ENCODE data around the gene SNX8. TPM values are rescaled to one million over a fixed set of nuclear protein-coding genes. Genes with fewer than 3 reads are reported as not detected.

The SNX8 gene, protein sequence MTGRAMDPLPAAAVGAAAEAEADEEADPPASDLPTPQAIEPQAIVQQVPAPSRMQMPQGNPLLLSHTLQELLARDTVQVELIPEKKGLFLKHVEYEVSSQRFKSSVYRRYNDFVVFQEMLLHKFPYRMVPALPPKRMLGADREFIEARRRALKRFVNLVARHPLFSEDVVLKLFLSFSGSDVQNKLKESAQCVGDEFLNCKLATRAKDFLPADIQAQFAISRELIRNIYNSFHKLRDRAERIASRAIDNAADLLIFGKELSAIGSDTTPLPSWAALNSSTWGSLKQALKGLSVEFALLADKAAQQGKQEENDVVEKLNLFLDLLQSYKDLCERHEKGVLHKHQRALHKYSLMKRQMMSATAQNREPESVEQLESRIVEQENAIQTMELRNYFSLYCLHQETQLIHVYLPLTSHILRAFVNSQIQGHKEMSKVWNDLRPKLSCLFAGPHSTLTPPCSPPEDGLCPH
- 10 to 100 TPM; 37.1 to 42.4 TPM for total RNA-seq

DNA sequence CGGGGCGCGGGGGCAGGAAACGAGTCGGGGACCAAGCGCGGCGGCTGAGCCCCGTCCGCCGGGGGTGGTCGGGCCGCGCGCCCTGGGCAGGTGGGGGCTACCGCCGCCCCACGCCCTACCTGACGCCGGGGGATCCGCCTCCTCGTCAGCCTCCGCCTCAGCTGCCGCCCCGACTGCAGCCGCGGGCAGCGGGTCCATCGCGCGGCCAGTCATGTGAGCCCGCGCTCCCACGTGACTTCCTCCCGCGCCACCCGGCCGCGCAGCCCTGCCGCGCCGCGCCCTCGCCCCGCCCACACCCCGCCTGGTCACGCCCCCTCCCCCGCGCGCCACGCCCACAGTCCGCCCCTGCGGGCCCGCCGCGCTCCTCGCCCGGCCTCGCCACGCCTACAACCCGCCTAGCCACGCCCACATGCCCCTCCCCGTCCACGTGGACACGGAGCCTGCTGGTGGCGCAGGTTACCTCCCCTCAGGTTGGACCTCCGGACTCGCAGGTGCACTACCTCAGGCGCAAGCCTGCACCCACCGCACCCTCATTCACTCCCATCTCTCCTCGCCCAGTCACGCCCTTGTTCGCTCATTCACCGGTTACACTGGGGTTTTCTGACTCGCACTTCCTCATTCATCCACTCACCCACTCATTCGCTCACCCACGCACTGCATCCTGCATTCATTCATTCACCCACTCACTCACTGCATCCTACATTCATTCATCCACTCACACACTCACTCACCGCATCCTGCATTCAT lies at the start of gene SNX8:
Gene SNX8 (minus strand): TSS at position 233 of the 747 bp plus-strand sequence. CDS start 20 bp downstream, at position 213.
- DNase-seq (peak; percentile 97), ATAC-seq (peak; percentile 89)
- POLR2A ChIA-PET: no interaction called here
- Mint-ChIP-seq H3K27me3 (no peaks in the 10 kb centered on the region), H3K36me3 (ENCODE audit: low read depth) (no peaks in the 10 kb centered on the region), H3K4me1 (peaks cover 8% of the 10 kb centered on the region), H3K27ac (peak within 1 kb of the TSS; percentile 62), H3K4me3 (no peak within 1 kb of the TSS), H3K9me3 (ENCODE audit: low read depth) (no peaks in the 10 kb centered on the region)
- intact Hi-C loops (cut with DNase I, micrococcal nuclease): loop anchor here (1.0 to 5.0 kb wide), 17 partner anchors 40 to 1272 kb away; partner anchors contain the start of genes EIF3B (in 2 of the 2), TTYH3 (in 2 of the 2), BRAT1 (in 1 of the 2) and CHST12 (in 1 of the 2)
- CTCF ChIA-PET: no interaction called here

DNA sequence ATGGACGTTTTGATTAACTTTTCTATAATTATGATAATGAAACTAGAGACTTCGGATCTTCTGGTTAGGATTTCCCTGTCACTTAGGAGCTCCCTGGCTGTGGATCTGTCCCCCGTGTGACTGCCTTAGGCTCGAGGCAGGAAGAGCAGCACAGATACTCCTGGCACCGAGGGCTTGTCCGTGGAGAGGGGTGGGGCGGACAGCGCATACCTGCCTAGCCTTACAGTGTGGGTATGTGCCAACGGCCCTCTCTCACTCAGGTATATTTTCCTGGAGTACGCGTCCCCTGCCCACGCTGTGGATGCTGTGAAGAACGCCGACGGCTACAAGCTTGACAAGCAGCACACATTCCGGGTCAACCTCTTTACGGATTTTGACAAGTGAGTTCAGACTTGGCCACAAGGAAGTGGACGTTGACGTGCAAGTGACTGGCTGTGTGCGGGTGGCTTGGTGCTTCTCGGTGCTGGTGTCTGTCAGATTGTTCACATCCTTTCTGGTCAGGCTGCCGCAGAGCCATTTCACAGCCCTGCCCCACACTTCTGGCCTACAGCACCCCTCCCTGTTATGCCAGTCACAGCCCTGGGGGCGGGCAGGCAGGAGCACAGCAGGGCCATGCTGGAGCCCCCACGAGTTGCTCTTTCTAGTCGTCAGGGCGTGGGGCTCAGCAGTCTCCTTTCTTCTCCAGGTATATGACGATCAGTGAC lies 48.3 kb upstream of the SNX8 start:
- Mint-ChIP-seq H3K9me3 (ENCODE audit: low read depth) (no peaks in the 10 kb centered on the region), H3K4me1 (peaks cover 27% of the 10 kb centered on the region), H3K27me3 (no peaks in the 10 kb centered on the region), H3K27ac (no peak overlapping the region), H3K4me3 (no peak overlapping the region), H3K36me3 (ENCODE audit: low read depth) (peaks cover 67% of the 10 kb centered on the region)
- intact Hi-C loops (cut with DNase I, micrococcal nuclease): no loop called here
- no peak for DNase-seq
- CTCF ChIA-PET: interaction anchor here (0.6 kb wide), 1 partner anchor 1871 kb away, joined by 3 read pairs; no protein-coding TSS in a partner anchor
- ATAC-seq: no peak
- POLR2A ChIA-PET: no interaction called here

DNA sequence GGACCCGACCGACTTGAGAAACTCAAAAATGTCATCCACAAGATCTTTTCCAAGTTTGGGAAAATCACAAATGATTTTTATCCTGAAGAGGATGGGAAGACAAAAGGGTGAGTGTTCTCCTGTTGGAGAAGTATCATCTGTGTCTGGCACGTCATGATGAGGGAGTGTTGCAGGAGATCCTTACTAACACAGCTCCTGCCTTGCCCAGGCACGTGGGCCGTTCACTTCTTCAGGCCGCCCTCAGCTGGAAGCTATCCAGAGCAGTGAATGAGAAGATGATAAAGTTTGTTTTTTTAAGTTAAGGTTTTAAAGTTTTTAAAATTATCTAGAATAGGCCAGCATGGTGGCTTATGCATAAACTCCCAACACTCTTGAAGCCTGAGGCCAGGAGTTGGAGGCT lies 46.6 kb upstream of the SNX8 start:
- Mint-ChIP-seq H3K4me1 (peaks cover 39% of the 10 kb centered on the region), H3K27me3 (no peaks in the 10 kb centered on the region), H3K36me3 (ENCODE audit: low read depth) (peaks cover 65% of the 10 kb centered on the region), H3K27ac (no peak overlapping the region), H3K9me3 (ENCODE audit: low read depth) (no peaks in the 10 kb centered on the region), H3K4me3 (no peak overlapping the region)
- CTCF ChIA-PET: interaction anchor here (0.9 kb wide), 1 partner anchor 13 kb away, joined by 4 read pairs; no protein-coding TSS in a partner anchor
- DNase-seq: no peak
- no peak for ATAC-seq
- POLR2A ChIA-PET: interaction anchor here (0.7 to 0.9 kb wide), 2 partner anchors 47 to 119 kb away, joined by 3 to 4 read pairs; partner anchors contain the start of genes MRM2 and NUDT1
- intact Hi-C loops (cut with DNase I, micrococcal nuclease): no loop called here

DNA sequence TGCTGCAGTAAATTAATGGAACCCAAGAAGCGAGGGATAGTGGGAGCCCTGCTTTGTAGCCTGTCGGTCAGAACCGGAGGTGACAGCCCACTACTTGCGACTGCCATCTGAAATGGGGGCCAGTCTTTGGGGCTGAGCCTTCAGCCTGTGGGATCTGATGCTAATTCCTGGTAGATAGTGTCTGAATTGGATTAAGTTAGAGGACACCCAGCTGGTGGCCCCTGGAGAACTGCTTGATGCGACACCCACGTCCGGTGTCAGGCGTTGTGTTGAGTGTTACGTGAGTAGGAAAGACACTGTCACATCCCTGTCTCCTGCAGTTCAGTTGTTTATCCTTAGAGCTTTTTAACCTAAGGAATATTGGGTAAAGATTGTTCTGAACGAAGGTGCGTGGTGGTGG lies 45.4 kb upstream of the SNX8 start:
- no peaks in the 10 kb centered on the region for H3K27me3 Mint-ChIP-seq
- ChIA-PET POLR2A (interaction anchor here (1.9 kb wide), 1 partner anchor 9 kb away, joined by 10 read pairs; no protein-coding TSS in a partner anchor), CTCF (no interaction called here)
- DNase-seq (no peak), ATAC-seq (no peak)
- no peaks in the 10 kb centered on the region for H3K9me3 Mint-ChIP-seq (ENCODE audit: low read depth)
- peaks cover 60% of the 10 kb centered on the region for H3K36me3 Mint-ChIP-seq (ENCODE audit: low read depth)
- H3K4me1 Mint-ChIP-seq: peaks cover 42% of the 10 kb centered on the region
- no peak overlapping the region for H3K4me3 Mint-ChIP-seq
- intact Hi-C loops (cut with DNase I, micrococcal nuclease): no loop called here
- no peak overlapping the region for H3K27ac Mint-ChIP-seq

- CTCF ChIA-PET: no interaction called here
- intact Hi-C loops (cut with DNase I, micrococcal nuclease): no loop called here
- Mint-ChIP-seq H3K4me3 (no peak overlapping the region), H3K27me3 (no peaks in the 10 kb centered on the region), H3K36me3 (ENCODE audit: low read depth) (peaks cover 56% of the 10 kb centered on the region), H3K9me3 (ENCODE audit: low read depth) (no peaks in the 10 kb centered on the region), H3K27ac (no peak overlapping the region), H3K4me1 (peaks cover 42% of the 10 kb centered on the region)
- POLR2A ChIA-PET: interaction anchor here (0.6 to 1.9 kb wide), 2 partner anchors 10 to 47 kb away, joined by 4 to 10 read pairs; no protein-coding TSS in a partner anchor
- ATAC-seq: no peak
- DNase-seq: no peak
These were observed 44.8 kb upstream of the SNX8 start for GRCh38 chr7:2358968-2359527.

DNA sequence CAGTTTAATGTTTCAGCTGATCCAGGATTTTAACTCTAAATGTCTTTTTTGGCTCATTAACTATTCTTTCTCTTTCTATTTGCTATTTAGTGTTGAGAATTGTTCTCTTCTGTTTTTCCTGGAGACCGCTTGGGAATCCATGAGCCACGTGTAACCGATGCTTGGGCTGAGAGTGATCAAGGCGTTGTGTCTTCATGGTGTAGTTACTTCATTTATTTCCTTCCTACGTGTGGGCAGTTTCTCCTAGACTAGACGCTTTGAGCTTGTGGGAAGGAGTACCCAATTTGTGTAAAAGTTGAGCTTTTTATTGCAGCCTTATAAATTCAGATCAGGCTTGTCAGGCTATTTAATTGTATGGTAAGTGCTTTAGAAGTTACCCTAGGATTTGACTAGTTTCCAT lies 43.3 kb upstream of the SNX8 start:
- peak overlapping the region; percentile 86 for H3K4me3 Mint-ChIP-seq

GRCh38 chr7:2357165-2357564 lies 42.9 kb upstream of the SNX8 start:
- Mint-ChIP-seq H3K27ac (peak overlapping the region; percentile 29), H3K9me3 (ENCODE audit: low read depth) (no peaks in the 10 kb centered on the region), H3K27me3 (no peaks in the 10 kb centered on the region), H3K4me3 (peak overlapping the region; percentile 86), H3K4me1 (peaks cover 51% of the 10 kb centered on the region), H3K36me3 (ENCODE audit: low read depth) (peaks cover 44% of the 10 kb centered on the region)
- ChIA-PET POLR2A (interaction anchor here (0.6 kb wide), 1 partner anchor 23 kb away, joined by 10 read pairs; no protein-coding TSS in a partner anchor), CTCF (interaction anchor here (0.9 kb wide), 1 partner anchor 9 kb away, joined by 3 read pairs; no protein-coding TSS in a partner anchor)
- ATAC-seq (no peak), DNase-seq (no peak)
- intact Hi-C loops (cut with DNase I, micrococcal nuclease): no loop called here

More for the DNA sequence above, 43.3 kb upstream of the SNX8 start:
- DNase-seq: no peak
- peaks cover 48% of the 10 kb centered on the region for H3K4me1 Mint-ChIP-seq
- H3K27ac Mint-ChIP-seq: peak overlapping the region; percentile 28
- ChIA-PET CTCF (interaction anchor here (0.9 kb wide), 1 partner anchor 10 kb away, joined by 3 read pairs; no protein-coding TSS in a partner anchor), POLR2A (interaction anchor here (0.6 to 1.9 kb wide), 4 partner anchors 9 to 45 kb away, joined by 3 to 10 read pairs (median 7); no protein-coding TSS in a partner anchor)
- intact Hi-C loops (cut with DNase I, micrococcal nuclease): no loop called here
- no peaks in the 10 kb centered on the region for H3K9me3 Mint-ChIP-seq (ENCODE audit: low read depth)
- no peak for ATAC-seq
- no peaks in the 10 kb centered on the region for H3K27me3 Mint-ChIP-seq
- H3K36me3 Mint-ChIP-seq (ENCODE audit: low read depth): peaks cover 46% of the 10 kb centered on the region

DNA sequence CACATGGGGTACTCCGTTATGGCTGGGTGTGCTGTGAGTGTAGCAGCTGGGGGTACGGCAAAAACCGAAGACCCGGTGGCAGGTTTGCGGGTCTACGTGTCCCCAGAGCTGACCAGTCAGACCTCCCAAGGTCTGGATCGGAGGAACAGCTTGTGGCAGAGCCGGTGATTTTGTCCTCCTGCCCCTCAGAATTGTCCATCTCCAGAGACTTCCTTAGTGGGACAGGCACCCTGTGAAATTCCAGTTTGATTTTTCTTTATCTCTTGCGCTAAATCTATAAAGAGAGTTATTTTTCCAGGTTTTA lies 41.4 kb upstream of the SNX8 start:
- H3K36me3 Mint-ChIP-seq (ENCODE audit: low read depth): peaks cover 43% of the 10 kb centered on the region
- ChIA-PET CTCF (interaction anchor here (0.6 to 1.8 kb wide), 6 partner anchors 9 to 256 kb away, joined by 3 to 15 read pairs (median 3); no protein-coding TSS in a partner anchor), POLR2A (interaction anchor here (1.1 kb wide), 1 partner anchor 47 kb away, joined by 4 read pairs; the partner anchor contains the start of gene CHST12)
- H3K27ac Mint-ChIP-seq: peak overlapping the region; percentile 87
- no peaks in the 10 kb centered on the region for H3K9me3 Mint-ChIP-seq (ENCODE audit: low read depth)
- DNase-seq (no peak), ATAC-seq (no peak)
- intact Hi-C loops (cut with DNase I, micrococcal nuclease): loop anchor here (2.0 kb wide), 2 partner anchors 41 to 785 kb away; partner anchors contain the start of genes PSMG3 (in 1 of the 2) and SNX8 (in 1 of the 2)
- peak overlapping the region; percentile 86 for H3K4me3 Mint-ChIP-seq
- peaks cover 50% of the 10 kb centered on the region for H3K4me1 Mint-ChIP-seq
- no peaks in the 10 kb centered on the region for H3K27me3 Mint-ChIP-seq

GRCh38 chr7:2354939-2355704 lies 40.9 kb upstream of the SNX8 start:
- Mint-ChIP-seq H3K36me3 (ENCODE audit: low read depth) (peaks cover 37% of the 10 kb centered on the region), H3K27ac (peak overlapping the region; percentile 99), H3K9me3 (ENCODE audit: low read depth) (no peaks in the 10 kb centered on the region), H3K4me1 (peaks cover 44% of the 10 kb centered on the region), H3K4me3 (peak overlapping the region; percentile 86), H3K27me3 (no peaks in the 10 kb centered on the region)
- ATAC-seq (peak; percentile 6), DNase-seq (peak; percentile 41)
- ChIA-PET POLR2A (interaction anchor here (1.1 to 1.5 kb wide), 2 partner anchors 19 to 48 kb away, joined by 3 to 4 read pairs; partner anchors contain the start of gene CHST12), CTCF (interaction anchor here (0.6 to 1.8 kb wide), 6 partner anchors 9 to 255 kb away, joined by 3 to 15 read pairs (median 4); no protein-coding TSS in a partner anchor)
- intact Hi-C loops (cut with DNase I, micrococcal nuclease): loop anchor here (1.0 to 5.0 kb wide), 17 partner anchors 40 to 1195 kb away; partner anchors contain the start of genes BRAT1 (in 2 of the 2), CHST12 (in 2 of the 2), SNX8 (in 2 of the 2) and INTS1 (in 1 of the 2)
